Fibroblast of villous mesenchyme (primary cell): ENCODE measurements around the gene INSIG2. TPM values are rescaled to one million over a fixed set of nuclear protein-coding genes. Genes with fewer than 3 reads are reported as not detected.

ENCODE experiments used
- DNase-seq: peaks from one replicate; pipeline ENCODE4 v3.0.0-alpha.2; 2010; ENCODE audit warnings: low read depth
- H3K4me3 ChIP-seq: 2 replicates; pipeline ENCODE4 v1.5.1; 2011; ENCODE audit warnings: low read depth, mild to moderate bottlenecking, low read length
- CTCF ChIP-seq: IDR thresholded peaks from 2 replicates; pipeline ENCODE4 v1.5.1; 2012; ENCODE audit warnings: low read depth, mild to moderate bottlenecking, low read length; ENCODE audit not compliant: insufficient read depth
- total RNA-seq: library from RNA; depleted of rRNA; stranded (reverse); fragments of >200 nt; gene quantifications from 2 replicates; pipeline ENCODE4 v1.2.3, GENCODE V29; 2012

Gene INSIG2
- total RNA-seq, 1 donor = 13.0 TPM

GRCh38 chr2:118052474-118052873 is 35.8 kb upstream of the INSIG2 start:
- no peak for TF ChIP-seq CTCF
- no peak overlapping the region for H3K4me3 ChIP-seq

GRCh38 chr2:118053681-118054080 is 34.6 kb upstream of the INSIG2 start:
- no peak for TF ChIP-seq CTCF

More at GRCh38 chr2:118052474-118052873, 35.8 kb upstream of the INSIG2 start:
- no peak for DNase-seq

GRCh38 chr2:118054213-118055008 is 33.9 kb upstream of the INSIG2 start:
- no peak overlapping the region for H3K4me3 ChIP-seq
- DNase-seq = no peak
- no peak for TF ChIP-seq CTCF

More at GRCh38 chr2:118053681-118054080, 34.6 kb upstream of the INSIG2 start:
- no peak for DNase-seq
- no peak overlapping the region for H3K4me3 ChIP-seq

- no peak for DNase-seq
- no peak overlapping the region for H3K4me3 ChIP-seq
- TF ChIP-seq CTCF = no peak
Measured at GRCh38 chr2:118055512-118056164, 32.6 kb upstream of the INSIG2 start.

- no peak overlapping the region for H3K4me3 ChIP-seq
- DNase-seq = no peak
- TF ChIP-seq CTCF = no peak
Measured at GRCh38 chr2:118056165-118056534, 32.1 kb upstream of the INSIG2 start.

GRCh38 chr2:118056801-118057200 is 31.5 kb upstream of the INSIG2 start:
- no peak for TF ChIP-seq CTCF
- DNase-seq = no peak
- H3K4me3 ChIP-seq = no peak overlapping the region

GRCh38 chr2:118058951-118059350 is 29.3 kb upstream of the INSIG2 start:
- no peak overlapping the region for H3K4me3 ChIP-seq
- DNase-seq = no peak
- TF ChIP-seq CTCF = no peak
